ENCODE measurements around the gene MYO18A. TPM values are rescaled to one million over a fixed set of nuclear protein-coding genes. Genes with fewer than 3 reads are reported as not detected.

Gene MYO18A
- total and polyA plus RNA-seq, 12 donors, result 61.4 to 442 (median 327) TPM

DNA sequence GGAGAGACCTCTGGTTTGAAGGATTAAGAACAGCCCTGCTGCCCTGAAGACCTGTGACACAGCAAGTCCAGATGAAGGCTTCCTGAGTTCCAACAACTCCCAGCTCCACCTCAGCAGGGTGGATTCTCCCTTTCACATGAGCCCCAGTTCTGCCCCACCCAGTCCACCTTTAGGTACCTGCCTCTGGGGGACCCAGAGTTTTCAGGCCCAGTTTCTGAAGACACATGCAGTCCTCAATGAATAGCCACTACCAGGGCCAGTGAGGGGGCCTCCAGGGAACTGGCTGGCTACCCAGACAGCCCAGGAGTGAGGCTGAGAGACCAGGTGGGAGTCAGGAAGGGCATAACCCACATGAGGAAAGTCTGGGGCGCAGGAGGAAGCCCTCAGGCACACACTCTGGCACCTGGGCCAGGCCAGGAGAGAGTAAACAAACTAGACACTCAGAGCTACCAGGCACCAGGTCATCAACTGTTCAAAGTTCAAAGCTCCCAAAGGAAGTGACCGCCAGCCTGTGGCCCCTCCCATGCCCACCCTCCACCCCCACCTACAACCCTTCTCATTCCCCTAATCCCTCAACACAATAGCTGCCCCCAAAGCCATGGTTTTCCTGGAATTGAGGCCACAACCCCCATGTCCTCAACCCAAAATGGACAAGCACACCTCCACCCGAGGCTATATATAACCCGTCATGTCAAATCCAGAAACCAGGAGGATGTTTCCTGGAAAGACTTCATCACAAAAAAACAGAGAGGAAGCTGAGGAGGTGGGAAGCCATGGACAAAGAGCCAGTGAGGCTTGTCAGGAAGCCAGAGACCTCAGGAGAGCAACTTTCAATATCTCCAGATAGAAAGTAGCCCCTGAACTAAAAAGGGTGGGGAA is 2.1 kb downstream of the MYO18A start:
- ATAC-seq (peak in 6 of 8 donors; percentile 25 to 55 (median 45)), DNase-seq (no peak)
- H3K4me3 ChIP-seq, result peak overlapping the region in 6 of 10 donors; percentile 65 to 77 (median 71)
- no peaks in the 10 kb centered on the region for H3K9me3 ChIP-seq
- no peak for TF ChIP-seq CTCF (IDR thresholded peaks at IDR 0.05)
- H3K36me3 ChIP-seq, result peaks cover 0 to 6% (median 0%) of the 10 kb centered on the region in 9 donors
- 49 to 52% methylated on average over 4 of the region's 4 CpGs for WGBS, 2 donors
- intact Hi-C loops (cut with DNase I), result loop anchor here in 2 of 10 donors (2.0 to 10.0 kb wide), 2 partner anchors 107 to 115 kb away; no protein-coding TSS in a partner anchor
- peaks cover 27 to 58% (median 49%) of the 10 kb centered on the region in 9 donors for H3K4me1 ChIP-seq
- peak overlapping the region; percentile 60 to 97 (median 90) for H3K27ac ChIP-seq
- peaks cover 0 to 5% (median 0%) of the 10 kb centered on the region in 7 donors for H3K27me3 ChIP-seq

GRCh38 chr17:29177541-29177870 is 2.7 kb downstream of the MYO18A start:
- Histone ChIP-seq H3K4me3 (peak overlapping the region in 4 of 10 donors; percentile 57 to 66 (median 61)), H3K27me3 (peaks cover 0 to 5% (median 0%) of the 10 kb centered on the region in 7 donors), H3K36me3 (peaks cover 0 to 6% (median 0%) of the 10 kb centered on the region in 9 donors), H3K9me3 (no peaks in the 10 kb centered on the region), H3K27ac (peak overlapping the region; percentile 22 to 97 (median 90)), H3K4me1 (peaks cover 27 to 58% (median 49%) of the 10 kb centered on the region in 9 donors)
- ATAC-seq, result no peak
- WGBS, 2 donors, result 76 to 81% methylated on average over 3 of the region's 3 CpGs
- DNase-seq, result no peak
- no peak for TF ChIP-seq CTCF (IDR thresholded peaks at IDR 0.05)
- intact Hi-C loops (cut with DNase I), result loop anchor here in 1 of 10 donors (10.0 kb wide), 1 partner anchor 107 kb away; no protein-coding TSS in a partner anchor

GRCh38 chr17:29176558-29177351 is 3.4 kb downstream of the MYO18A start:
- DNase-seq, result peak in 1 of 2 donors; percentile 56

More at GRCh38 chr17:29176558-29177351, 3.4 kb downstream of the MYO18A start:
- Histone ChIP-seq H3K4me1 (peaks cover 27 to 59% (median 49%) of the 10 kb centered on the region in 9 donors), H3K36me3 (peaks cover 0 to 9% (median 0%) of the 10 kb centered on the region in 9 donors), H3K9me3 (no peaks in the 10 kb centered on the region), H3K27ac (peak overlapping the region; percentile 82 to 97 (median 90)), H3K4me3 (peak overlapping the region; percentile 42 to 66 (median 58)), H3K27me3 (peaks cover 0 to 5% (median 0%) of the 10 kb centered on the region in 7 donors)
- TF ChIP-seq CTCF (IDR thresholded peaks at IDR 0.05), result peak in 2 of 9 donors; percentile 10 to 15
- WGBS, 2 donors, result 1% methylated on average over 51 of the region's 51 CpGs
- ATAC-seq, result peak; percentile 7 to 50 (median 32)
- intact Hi-C loops (cut with DNase I), result loop anchor here in 1 of 10 donors (10.0 kb wide), 1 partner anchor 108 kb away; no protein-coding TSS in a partner anchor

Measured in heart right ventricle (tissue), 16 donors.